ENCODE data around the gene TNFRSF4. TPM values are rescaled to one million over a fixed set of nuclear protein-coding genes. Genes with fewer than 3 reads are reported as not detected.

Gene TNFRSF4
- polyA plus RNA-seq, 2 of the 4 experiments (the other 2 are of a cell fraction), result not detected

DNA sequence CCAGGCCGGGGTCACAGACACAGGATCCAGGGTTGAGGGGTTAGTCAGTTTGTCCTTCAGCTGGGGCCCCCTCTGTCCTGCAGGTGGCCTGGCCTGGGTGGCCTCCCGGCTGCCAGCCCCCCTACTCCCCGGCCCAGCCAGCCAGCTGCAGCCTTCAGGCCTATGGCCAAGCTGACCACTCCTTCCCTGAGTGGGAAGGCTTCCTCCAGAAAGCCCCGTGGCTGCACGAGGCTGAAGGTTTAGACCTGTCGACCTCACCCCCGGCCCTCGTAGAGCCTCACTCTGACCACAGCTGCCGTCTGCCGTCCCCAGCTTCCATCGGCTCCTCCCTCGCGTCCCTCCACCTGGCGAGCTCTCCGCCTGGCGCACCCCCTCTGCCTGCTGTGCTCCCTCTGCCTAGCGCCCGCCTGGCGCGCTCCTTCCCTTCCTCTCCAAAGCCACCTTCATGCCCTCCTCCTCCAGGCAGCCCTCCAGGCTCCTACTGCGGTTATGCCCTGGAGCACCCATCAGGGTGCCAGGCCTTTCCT lies 30.7 kb downstream of the TNFRSF4 start:
- DNase-seq (ENCODE audit: low read depth in 1 of 2, low spot score in 1 of 2) (no peak), FAIRE-seq (no peak), ATAC-seq (no peak)
- TF ChIP-seq NR3C1 (IDR thresholded peaks at IDR 0.05) (no peak), NFE2L2 (conservative IDR thresholded peaks at IDR 0.05; ENCODE audit: low read length) (no peak), ZFP36 (IDR thresholded peaks at IDR 0.05; ENCODE audit: borderline replicate concordance, partially characterized antibody) (peak; percentile 76), POLR2AphosphoS2 (conservative IDR thresholded peaks at IDR 0.05; ENCODE audit: low read length) (no peak)
- Histone ChIP-seq H3K9me3 (no peaks in the 10 kb centered on the region), H3K4me1 (no peaks in the 10 kb centered on the region), H3K4me2 (no peak overlapping the region), H3K27ac (no peak overlapping the region), H3K4me3 (no peak overlapping the region)
- ChIA-PET CTCF (no interaction called here), POLR2A (no interaction called here)
- 81% methylated on average over 19 of the region's 21 CpGs for WGBS (ENCODE audit: missing lambda C conversion rate)

DNA sequence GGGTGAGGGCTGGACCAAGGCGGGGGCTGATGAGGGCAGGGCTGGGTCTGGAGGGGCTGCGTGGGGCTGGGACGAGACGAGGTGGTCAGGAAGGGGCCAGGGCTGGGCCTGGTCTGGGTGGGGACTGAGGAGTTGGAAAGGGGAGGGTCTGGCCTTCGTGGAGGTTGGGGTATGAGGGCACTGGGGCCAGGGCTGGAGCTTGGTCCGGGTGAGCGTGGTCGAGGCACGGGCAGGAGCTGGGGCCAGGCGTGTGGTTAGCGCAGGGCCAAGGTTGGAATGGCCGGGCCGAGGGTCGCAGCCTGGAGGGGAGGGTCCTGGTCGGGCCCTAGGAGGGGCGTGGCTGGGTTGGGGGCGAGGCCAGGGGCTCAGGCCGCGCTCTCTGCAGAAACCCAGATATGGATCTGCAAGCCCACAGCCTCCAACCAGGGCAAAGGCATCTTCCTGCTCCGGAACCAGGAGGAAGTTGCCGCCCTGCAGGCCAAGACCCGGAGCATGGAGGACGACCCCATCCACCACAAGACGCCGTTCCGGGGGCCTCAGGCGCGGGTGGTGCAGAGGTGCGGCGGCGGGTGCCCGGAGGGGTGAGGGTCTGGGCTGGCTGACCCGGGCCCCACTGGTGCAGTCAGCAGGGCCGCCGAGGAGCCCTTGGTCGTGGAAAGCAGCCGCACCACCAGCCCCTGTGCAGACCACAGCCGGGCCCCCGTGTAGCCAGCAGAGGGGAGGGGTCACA lies 31.3 kb downstream of the TNFRSF4 start:
- Histone ChIP-seq H3K4me3 (no peak overlapping the region), H3K9me3 (no peaks in the 10 kb centered on the region), H3K27ac (no peak overlapping the region), H3K4me2 (no peak overlapping the region), H3K4me1 (no peaks in the 10 kb centered on the region)
- DNase-seq (ENCODE audit: low read depth in 1 of 2, low spot score in 1 of 2) (no peak), ATAC-seq (no peak), FAIRE-seq (no peak)
- CTCF ChIA-PET, result no interaction called here
- POLR2A ChIA-PET, result no interaction called here
- 89% methylated on average over 5 of the region's 39 CpGs for WGBS (ENCODE audit: missing lambda C conversion rate)
- no peak for TF ChIP-seq RCOR1 (IDR thresholded peaks at IDR 0.05; ENCODE audit: low read depth, low read length)
- TF ChIP-seq, protein P1, sequence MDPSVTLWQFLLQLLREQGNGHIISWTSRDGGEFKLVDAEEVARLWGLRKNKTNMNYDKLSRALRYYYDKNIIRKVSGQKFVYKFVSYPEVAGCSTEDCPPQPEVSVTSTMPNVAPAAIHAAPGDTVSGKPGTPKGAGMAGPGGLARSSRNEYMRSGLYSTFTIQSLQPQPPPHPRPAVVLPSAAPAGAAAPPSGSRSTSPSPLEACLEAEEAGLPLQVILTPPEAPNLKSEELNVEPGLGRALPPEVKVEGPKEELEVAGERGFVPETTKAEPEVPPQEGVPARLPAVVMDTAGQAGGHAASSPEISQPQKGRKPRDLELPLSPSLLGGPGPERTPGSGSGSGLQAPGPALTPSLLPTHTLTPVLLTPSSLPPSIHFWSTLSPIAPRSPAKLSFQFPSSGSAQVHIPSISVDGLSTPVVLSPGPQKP (IDR thresholded peaks at IDR 0.05; ENCODE audit: low read depth, low read length), result no peak
- TF ChIP-seq TFCP2L1 (CRISPR knock-in tag; IDR thresholded peaks at IDR 0.05), result no peak
- TF ChIP-seq, protein P2, sequence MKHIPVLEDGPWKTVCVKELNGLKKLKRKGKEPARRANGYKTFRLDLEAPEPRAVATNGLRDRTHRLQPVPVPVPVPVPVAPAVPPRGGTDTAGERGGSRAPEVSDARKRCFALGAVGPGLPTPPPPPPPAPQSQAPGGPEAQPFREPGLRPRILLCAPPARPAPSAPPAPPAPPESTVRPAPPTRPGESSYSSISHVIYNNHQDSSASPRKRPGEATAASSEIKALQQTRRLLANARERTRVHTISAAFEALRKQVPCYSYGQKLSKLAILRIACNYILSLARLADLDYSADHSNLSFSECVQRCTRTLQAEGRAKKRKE (CRISPR knock-in tag; IDR thresholded peaks at IDR 0.05; ENCODE audit: low read depth), result no peak
- no peak for TF ChIP-seq RAD21 (conservative IDR thresholded peaks at IDR 0.05 in 1 of 2, IDR thresholded peaks at IDR 0.05 in 1 of 2)
- no peak for TF ChIP-seq RFX5 (IDR thresholded peaks at IDR 0.05)
- TF ChIP-seq, protein P3, sequence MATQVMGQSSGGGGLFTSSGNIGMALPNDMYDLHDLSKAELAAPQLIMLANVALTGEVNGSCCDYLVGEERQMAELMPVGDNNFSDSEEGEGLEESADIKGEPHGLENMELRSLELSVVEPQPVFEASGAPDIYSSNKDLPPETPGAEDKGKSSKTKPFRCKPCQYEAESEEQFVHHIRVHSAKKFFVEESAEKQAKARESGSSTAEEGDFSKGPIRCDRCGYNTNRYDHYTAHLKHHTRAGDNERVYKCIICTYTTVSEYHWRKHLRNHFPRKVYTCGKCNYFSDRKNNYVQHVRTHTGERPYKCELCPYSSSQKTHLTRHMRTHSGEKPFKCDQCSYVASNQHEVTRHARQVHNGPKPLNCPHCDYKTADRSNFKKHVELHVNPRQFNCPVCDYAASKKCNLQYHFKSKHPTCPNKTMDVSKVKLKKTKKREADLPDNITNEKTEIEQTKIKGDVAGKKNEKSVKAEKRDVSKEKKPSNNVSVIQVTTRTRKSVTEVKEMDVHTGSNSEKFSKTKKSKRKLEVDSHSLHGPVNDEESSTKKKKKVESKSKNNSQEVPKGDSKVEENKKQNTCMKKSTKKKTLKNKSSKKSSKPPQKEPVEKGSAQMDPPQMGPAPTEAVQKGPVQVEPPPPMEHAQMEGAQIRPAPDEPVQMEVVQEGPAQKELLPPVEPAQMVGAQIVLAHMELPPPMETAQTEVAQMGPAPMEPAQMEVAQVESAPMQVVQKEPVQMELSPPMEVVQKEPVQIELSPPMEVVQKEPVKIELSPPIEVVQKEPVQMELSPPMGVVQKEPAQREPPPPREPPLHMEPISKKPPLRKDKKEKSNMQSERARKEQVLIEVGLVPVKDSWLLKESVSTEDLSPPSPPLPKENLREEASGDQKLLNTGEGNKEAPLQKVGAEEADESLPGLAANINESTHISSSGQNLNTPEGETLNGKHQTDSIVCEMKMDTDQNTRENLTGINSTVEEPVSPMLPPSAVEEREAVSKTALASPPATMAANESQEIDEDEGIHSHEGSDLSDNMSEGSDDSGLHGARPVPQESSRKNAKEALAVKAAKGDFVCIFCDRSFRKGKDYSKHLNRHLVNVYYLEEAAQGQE (IDR thresholded peaks at IDR 0.05), result no peak
- no peak for TF ChIP-seq GATA3 (IDR thresholded peaks at IDR 0.05; ENCODE audit: borderline replicate concordance)
- no peak for TF ChIP-seq MAZ (IDR thresholded peaks at IDR 0.05; ENCODE audit: borderline replicate concordance, low read depth, low read length)
- no peak for TF ChIP-seq HOXA7 (CRISPR knock-in tag; IDR thresholded peaks at IDR 0.05)
- TF ChIP-seq, protein P4, sequence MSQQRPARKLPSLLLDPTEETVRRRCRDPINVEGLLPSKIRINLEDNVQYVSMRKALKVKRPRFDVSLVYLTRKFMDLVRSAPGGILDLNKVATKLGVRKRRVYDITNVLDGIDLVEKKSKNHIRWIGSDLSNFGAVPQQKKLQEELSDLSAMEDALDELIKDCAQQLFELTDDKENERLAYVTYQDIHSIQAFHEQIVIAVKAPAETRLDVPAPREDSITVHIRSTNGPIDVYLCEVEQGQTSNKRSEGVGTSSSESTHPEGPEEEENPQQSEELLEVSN (IDR thresholded peaks at IDR 0.05; ENCODE audit: borderline replicate concordance, low read depth), result no peak
- TF ChIP-seq, protein P5, sequence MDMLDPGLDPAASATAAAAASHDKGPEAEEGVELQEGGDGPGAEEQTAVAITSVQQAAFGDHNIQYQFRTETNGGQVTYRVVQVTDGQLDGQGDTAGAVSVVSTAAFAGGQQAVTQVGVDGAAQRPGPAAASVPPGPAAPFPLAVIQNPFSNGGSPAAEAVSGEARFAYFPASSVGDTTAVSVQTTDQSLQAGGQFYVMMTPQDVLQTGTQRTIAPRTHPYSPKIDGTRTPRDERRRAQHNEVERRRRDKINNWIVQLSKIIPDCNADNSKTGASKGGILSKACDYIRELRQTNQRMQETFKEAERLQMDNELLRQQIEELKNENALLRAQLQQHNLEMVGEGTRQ (IDR thresholded peaks at IDR 0.05), result no peak

Data from A549 (cell line).